ENCODE measurements around the gene FBXW5.

The FBXW5 gene

DNA sequence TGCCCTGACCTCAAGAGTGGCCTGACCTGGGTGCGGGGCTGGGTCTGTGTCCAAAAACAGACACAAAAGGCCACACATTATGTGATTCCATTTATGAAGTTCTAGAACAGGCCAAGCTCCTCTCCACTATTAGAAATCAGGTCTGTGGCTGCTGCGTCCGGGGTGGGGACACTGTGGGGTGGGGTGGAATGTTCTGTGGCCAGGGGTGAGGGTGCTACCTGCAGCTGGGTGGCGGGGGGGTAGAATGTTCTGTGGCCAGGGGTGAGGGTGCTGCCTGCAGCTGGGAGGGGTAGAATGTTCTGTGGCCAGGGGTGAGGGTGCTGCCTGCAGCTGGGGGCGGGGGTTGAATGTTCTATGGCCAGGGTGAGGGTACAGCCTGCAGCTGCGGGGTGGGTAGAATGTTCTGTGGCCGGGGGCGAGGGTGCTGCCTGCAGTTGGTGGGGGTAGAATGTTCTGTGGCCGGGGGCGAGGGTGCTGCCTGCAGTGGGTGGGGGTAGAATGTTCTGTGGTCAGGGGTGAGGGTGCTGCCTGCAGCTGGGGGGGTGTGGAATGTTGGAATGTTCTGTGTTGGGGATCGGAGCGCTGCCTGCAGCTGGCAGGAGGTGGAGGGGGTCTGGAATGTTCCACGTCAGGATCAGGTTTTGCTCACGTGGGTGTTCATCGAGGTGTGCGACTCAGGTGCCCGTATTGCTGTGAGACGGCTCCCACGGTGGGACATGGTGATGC lies 15.8 kb upstream of the FBXW5 start:
- DNase-seq = peak; percentile 58

DNA sequence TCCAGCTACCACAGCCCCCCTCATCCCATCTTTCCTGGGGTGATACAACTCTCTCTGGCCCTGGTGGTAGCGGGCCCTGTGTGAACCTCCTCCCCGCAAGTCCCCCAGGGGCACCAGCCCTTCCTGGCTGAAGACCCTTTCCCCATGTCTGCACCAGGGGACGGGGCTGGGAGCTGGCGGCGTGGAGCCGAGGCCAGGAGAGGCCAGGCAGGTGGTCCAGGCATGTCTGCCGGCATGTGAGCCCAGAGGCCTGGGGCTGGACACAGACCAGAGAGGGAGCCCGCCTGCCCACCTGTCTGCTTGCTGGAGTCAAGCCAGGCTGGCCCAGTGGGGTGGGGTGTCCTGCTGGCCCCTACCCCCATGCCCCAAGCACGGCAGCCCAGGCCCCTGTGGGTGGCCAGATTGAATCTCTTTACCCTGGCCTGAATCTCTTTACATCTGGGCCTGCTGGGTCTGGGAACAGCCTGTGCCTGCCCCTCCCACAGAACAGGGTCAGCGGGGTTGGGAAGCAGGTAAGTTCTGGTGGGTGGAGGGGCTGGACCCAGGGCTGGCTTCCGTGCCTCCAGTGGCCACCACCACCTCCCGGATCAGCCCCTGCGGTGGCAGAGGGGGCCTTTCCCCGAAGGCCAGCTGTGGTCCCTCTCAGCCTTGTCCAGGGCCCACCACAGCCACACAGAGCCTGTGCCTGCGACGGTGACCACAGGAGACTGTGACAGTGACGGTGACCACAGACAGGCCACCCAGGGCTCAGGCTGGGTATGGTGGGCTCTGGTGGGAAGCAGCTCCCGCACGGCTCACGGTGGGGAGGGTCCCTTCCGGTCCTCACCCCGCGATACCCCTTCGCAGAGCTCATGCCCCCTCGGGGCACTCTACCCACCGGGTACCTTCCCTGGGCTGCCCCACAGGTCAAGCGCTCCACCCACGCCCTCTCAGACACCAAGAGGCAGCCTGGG lies 14.6 kb upstream of the FBXW5 start:
- DNase-seq = no peak

DNA sequence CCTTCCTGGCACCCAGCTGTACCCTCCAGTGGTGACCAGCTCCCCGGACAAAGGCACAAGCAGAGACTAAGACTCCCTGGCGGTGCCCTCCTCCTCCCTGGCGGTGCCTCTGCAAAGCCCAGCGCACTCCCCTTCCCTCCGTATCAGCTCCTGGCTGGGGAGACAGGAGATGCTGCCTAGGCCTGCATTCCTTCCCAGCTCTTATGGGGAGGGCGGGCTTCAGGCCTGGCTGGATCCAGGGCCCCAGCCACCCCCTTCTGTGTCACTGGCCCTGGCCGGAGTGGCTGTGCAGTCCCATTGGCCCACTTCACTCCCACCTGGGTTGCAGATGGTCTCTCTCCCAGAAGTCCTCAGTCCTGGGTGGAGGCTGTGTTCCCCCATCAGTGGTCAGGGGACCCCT lies 13.9 kb upstream of the FBXW5 start:
- DNase-seq = no peak

DNA sequence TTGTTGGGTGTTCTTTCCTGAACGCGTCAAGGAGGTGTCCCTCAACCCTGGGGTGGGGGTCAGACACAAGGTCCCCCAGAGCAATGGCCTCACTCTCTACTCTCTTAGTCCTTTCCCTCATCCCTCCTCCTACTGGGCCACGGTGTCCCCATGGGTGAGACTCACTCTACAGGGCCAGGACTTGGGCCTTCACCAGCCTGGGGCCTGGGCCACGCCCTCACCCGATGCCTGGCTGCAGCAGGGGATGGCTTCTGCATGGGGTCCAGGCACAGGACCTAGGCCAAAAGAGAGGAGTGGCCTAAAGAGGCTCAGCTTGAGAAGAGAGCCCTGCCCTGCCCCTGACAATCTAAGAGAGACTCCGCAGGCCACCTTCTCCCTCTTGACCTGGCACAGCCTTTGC lies 13.4 kb upstream of the FBXW5 start:
- DNase-seq = no peak

DNA sequence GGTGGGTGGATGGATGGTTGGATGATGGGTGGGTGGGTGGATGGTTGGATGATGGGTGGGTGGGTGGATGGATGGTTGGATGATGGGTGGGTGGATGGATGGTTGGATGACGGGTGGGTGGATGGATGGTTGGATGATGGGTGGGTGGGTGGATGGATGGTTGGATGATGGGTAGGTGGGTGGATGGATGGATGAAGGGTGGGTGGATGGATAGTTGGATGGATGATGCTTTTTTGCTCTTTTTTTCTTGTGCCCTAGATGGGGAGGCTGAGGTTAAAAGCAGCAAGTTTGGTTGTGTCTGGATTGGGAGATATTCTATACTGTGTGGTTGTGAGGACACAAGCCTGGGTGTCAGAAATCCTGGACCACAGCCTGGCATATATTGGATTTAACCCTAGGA lies 12.9 kb upstream of the FBXW5 start:
- DNase-seq = no peak

DNA sequence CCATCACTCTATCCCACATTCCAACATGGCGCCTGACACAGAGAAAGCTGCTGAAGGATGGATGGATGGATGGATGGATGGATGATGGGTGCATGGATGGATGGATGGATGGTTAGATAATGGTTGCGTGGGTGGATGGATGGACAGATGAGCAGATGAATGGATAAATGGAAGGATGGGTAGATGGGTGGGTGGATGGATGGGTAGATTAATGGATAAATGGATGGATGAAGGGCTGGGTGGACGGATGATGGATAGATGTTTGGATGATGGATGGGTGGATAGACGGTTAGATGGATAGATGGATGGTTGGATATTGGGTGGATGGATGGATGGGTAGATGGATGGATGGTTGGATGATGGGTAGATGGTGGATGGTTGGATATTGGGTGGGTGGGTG lies 12.1 kb upstream of the FBXW5 start:
- no peak for DNase-seq

DNA sequence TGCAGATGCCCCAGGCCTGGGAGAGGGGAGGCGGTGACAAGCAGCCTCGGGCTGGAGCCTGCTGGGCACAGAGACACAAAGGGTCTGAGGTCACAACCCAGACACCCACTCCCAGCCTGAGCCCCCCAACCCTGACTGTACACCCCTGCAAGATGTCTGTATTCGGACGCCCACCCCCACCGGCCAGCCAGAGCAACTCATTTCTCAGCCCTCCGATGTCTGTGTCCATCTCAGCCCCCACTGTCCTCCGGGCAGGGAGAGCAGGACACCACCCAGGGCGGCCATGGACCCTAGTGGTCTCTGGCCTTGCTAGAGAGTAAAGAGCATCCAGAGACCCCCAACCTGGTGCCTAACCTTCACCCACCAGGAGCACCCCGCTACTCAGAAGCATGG lies 11.4 kb upstream of the FBXW5 start:
- no peak for DNase-seq

DNA sequence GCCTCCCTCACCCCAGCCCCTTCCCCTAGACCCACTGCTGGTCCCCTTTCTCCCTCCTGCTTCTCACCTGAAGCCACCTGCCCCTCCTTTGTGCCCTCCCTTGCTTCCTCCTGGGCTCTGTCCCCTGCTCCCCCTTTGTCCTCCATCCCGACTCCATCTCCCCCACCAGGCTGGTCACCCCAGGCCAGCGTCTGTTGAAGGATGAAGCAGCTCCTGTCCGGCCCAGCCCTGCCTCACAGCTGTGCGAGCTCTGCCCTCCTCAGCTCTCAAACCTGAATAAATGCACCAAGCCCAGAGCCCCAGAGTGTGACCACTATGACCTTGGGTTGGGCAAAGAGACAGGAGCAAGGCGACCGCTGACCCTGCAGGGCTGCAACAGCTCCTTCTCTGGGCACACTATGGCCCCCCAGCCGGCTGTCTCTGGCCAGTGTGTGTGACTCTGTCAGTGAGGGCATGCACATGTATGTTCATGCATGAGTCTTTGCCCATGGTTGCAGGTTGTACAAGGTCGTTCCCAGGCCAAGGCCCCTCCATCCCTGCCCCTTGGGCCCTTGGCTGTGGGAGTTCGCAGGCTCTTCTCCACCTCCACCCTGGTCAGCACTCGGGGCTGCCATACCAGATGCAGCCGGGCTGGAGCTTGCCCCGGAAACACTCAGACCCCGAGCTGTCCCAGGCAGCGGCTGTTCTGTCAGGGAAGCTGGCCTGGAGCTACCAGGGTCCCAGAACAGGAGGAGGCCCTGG lies 10.8 kb upstream of the FBXW5 start:
- DNase-seq = no peak

DNA sequence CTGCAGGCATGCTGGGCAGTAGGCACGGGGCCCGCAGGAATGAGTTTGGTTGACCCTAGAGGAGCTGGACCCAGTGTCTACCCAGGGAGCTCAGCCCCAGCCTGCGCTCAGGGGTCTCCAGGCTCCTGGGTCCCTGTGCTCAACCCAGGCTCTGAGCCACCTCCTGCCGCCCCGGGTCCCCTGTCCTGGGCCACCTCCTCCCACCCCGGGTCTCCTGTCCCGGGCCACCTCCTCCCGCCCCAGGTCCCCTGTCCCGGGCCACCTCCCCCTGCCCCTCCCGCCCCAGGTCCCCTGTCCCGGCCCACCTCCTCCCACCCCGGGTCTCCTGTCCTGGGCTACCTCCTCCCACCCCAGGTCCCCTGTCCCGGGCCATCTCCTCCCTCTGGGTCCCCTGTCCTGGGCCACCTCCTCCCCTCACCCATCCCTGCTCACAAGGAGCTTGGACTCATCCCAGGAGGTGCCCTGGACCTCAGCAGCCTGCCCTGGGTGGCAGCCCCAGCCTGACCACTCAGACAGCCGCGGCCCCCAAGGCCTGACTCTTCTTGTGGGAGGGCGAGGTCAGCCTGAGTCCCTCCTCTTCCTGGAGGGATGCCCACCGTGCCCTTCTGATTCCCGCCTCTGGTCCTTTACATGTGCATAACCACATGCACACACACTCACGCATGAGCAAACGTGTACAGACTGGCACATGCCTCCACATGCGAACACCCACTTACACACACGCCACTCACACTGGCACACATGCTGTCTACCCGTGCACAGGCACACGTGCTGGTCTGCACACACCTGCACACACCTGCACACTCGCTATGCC lies 9.9 kb upstream of the FBXW5 start:
- no peak for DNase-seq

DNA sequence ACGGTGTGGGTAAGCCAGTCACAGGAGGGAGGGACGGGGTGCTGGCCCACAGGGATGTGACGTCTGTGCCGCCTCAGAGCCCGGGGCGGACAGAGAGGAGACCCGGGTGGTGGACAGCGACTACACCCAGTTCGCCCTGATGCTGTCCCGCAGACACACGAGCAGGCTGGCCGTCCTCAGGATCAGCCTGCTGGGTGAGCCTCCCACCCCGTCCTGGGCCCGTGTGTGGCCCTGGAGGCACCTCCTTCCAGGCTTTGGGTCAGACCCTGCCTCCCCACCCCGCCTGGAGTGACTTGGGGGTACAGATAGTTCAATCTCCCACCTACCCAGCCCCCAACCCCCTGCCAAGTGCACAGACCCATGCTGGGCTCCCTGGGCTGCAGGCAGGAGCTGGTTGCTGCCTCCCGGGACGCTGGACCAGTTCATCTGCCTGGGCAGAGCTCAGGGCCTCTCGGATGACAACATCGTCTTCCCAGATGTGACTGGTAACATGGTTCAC lies 9.3 kb upstream of the FBXW5 start:
- DNase-seq = no peak

DNA sequence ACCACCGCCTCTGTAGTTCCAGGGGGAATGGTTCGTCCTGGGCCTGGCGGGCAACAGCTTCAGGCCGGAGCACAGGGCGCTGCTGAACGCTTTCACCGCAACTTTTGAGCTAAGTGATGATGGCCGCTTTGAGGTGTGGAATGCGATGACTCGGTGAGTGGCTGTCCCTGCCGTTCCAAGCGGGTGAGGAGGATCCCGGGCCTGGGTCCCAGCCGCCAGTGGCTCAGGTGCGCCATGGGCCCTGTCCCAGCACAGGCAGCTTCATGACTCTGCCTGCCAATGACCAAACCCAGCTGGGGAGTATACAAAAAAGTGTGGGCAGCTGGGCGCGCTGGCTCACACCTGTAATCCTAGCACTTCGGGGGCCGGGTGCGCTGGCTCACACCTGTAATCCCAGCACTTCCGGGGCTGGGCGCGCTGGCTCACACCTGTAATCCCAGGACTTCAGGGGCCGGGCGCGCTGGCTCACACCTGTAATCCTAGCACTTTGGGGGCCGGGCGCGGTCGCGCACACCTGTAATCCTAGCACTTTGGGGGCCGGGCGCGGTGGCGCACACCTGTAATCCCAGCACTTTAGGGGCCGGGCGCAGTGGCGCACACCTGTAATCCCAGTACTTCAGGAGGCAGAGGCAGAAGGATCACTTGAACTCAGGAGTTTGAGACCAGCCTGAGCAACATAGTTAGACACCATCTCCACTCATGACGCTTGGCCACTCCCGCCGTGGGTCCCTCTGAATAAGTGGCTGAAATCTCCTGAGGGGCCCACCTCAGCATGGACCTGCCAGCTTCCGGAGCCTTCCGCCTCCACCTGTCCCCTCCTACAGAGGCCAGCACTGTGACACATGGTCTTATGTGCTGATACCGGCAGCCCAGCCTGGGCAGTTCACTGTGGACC lies 8.6 kb upstream of the FBXW5 start:
- no peak for DNase-seq

DNA sequence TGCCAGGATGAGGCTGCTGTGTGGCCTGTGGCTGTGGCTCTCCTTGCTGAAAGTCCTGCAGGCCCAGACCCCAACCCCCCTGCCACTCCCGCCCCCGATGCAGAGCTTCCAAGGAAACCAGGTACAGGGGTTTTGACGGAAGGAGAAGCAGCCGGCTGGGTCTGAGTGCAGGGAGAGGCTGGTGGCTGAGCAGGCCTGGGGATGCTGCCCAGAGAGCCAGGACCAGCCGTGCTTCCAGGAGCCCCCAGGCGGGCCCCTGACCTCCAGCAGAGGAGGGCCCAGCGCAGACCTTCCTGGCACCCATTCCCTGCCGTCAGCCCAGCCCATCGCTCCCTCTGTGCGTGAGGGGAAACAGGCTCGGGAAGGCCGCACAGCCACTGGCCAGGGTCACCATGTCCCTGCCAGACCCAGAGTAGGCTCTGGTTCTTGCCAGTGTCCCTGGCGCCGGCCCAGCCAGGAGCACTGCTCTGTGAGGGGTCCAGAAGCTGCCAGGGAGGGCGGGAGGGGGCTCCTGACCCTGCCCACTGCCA lies 7.8 kb upstream of the FBXW5 start:
- DNase-seq = no peak

DNA sequence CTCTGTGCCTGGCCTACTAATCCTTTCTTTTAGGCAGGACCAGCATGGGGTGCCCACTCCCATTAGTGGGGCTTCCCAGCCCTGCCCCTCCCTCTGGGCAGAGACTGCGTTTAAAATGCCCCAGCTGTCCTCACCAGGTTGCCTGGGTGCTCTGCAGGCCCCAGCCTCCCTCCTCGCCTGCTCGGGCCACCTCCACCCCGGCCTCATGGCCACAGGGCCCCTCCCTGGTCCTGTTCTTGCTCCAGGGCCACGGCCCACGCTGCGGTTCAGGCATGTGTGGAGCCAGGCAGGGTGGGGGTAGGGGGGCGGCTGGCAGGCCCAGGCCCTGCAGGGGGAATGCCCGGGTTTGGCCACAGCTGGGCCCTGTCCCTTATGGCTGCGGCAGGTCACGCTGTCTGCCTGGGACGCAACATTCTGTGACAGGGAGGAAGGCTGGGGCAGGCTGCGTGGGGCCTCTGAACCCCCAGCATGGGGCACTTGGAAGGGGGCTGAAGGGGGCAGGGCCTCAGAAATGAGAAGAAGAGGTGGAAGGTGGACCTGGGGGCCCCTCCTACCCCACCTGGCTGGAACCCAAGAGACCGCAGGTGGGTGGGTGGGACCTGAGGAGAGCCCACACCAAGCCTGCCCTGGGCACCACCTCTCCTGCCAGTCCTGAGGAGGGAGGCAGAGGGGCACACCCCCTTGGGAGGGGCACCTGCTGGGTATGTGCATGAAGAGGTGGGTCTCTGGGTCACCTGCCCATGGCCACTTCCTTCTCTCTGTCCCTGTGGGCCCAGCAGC lies 7.2 kb upstream of the FBXW5 start, which contains the start of gene LCN12:
TSS of gene LCN12 (plus strand) at position 733 of the 780 bp plus-strand sequence. CDS start 55 bp downstream, outside the sequence.
- DNase-seq = no peak

DNA sequence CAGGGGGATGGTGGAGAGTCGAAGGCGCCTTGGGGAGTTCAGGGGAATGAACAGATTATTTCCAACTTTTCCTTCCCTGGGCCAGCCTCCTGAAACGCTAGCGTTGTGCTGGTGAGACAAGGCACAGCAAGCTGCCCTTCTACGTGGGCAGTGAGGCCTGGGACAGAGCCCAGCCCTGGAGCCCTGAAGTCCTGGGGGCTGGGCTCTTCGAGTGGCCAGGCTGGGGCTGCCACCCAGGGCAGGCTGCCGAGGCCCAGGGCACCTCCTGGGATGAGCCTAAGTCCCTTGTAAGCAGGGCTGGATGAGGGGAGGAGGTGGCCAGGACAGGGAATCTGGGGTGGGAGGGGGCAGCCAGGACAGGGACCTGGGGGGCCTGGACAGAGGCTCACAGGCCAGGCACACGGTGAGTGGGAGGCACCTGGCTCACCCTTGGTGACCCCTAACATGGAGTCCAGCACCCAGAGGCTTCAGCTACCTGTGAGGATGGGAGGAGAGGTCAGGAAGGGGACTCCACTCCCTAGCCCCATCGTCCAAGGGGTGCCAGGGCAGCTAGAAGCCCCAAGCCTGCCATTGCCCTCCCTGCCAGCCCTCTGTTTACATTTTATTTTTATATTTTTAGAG lies 6.2 kb upstream of the FBXW5 start:
- DNase-seq = no peak

DNA sequence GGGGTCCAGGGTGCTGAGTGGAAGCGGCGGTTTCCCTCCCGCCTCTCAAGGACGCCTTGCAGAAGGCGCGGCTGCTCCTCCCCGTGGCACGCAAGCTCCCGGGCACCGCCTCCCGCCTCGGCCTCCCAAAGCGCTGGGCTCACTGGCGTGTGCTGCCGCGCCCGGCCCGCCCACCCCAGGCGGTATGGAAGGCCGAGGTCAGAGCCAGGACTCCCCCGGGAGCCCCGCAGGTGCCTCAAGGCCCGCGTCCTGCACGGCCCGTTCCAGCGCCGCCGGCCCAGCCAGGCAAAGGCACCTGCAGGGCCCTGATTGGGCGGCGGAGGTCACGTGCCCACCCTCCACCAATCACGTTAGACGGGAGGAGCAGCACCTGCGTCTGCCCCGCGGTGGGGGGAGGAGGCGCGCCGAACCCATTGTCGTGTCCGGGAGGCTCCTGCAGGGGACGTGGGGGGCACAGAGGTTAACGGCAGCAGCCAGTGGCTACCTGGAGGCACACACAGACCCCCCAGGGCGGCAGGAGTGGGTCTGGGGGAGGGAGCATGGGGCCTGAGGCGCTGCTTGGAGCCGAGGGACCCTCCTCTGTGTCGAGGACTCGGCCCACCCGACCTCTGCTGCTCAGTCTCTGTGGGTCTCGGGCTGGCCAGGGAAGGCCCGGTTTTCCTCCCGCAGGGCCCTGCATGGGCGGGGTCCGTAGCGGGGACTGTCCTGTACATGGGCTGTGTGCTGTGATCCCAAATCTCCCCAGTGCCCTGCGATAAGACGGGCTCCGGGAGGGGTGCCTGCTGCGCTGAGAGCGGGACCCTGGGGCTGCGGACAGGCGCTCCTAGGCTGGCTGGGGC lies 5.5 kb upstream of the FBXW5 start:
- DNase-seq = peak; percentile 96

DNA sequence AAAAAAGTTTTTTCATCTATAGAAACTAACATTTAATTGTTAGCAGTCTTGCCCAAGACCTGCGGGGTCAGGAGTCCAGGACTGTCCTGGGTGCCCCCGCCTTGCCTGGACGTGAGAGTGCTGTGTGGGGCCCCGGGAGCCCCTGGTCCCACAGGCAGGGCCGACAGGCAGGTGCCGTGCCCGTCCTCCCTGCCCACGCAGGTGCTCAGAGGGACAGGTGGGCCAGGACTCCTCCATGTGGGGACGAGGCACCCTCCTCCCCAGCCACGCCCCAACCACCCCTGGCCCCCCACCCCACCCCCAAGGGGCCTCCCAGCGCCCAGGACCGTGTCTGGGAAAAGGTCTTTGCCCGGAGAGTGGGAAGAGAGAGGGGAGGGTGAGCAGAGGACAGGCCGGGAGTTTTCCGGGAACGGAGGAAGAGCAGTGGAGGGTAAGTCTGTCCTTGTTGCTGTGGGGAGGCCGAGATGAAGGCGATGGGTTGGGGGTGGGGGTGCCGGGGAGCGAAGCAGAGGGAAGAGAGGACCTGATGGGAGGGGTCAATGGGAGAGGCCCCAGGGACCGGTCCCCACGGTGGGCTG lies 4.8 kb upstream of the FBXW5 start:
- DNase-seq = no peak

DNA sequence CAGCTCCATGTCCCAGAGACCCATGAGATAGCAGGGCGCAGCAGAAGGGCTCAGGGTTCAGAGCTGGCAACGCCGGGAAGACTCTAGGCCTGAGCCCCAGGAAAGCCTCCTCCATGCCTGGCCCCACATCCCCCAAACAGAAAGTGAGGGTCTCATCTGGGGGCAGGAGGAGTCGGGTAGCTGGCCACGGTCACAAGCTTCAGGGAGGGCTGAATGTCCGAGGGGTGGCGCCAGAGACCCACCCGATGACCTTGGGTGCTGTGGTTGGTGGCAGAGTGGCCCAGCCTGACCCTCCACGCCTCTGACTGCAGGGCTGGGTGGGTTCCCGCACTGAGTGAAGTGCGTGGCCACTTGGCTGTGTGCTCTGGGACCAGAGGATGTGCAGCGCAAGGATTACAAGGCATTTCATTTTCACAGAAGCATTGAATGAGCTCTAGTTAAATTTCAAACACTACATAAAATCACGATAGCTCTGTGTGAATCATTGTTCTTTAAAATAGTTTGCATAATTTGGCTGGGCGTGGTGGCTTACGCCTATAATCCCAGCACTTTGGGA lies 3.5 kb upstream of the FBXW5 start:
- DNase-seq = peak; percentile 17
